Endothelial cell of umbilical vein (primary cell): ENCODE data around the gene DDX27. TPM values are rescaled to one million over a fixed set of nuclear protein-coding genes. Genes with fewer than 3 reads are reported as not detected.

ENCODE experiments used
- BruUV-seq: library from RNA; stranded (reverse); fragments of 400-500 nt; replicated peaks from 2 replicates; lab custom pipeline; 2021; lab: Mats Ljungman, UMichigan
- CTCF ChIA-PET: fragments of 300-600, 350-600 bp; sonication (Branson Sonifier 250); formaldehyde crosslinking; loops from one replicate; lab custom pipeline; 2021; ENCODE audit warnings: antibody characterized with exemption, inconsistent platforms; lab: Charles Lee
- POLR2A ChIA-PET: fragments of 300-600, 350-600 bp; sonication (Branson Sonifier 250); formaldehyde crosslinking; loops from one replicate; lab custom pipeline; 2021; ENCODE audit warnings: antibody characterized with exemption, inconsistent platforms; lab: Charles Lee
- DNase-seq: peaks from one replicate; pipeline ENCODE4 v3.0.0-alpha.2; 2011; ENCODE audit warnings: low read depth, low spot score
- FAIRE-seq: peaks from 2 replicates; lab custom pipeline; 2011; peaks lifted over from hg19 to GRCh38; lab: Jason Lieb, UNC
- H2AFZ ChIP-seq: 2 replicates; pipeline ENCODE4 v1.6.0; 2012; ENCODE audit warnings: low read depth, low read length, control low read depth, inconsistent platforms
- H3K27ac ChIP-seq: 2 replicates; pipeline ENCODE4 v1.5.1; 2011; ENCODE audit warnings: low read depth, mild to moderate bottlenecking, control low read depth, low read length, moderate library complexity; ENCODE audit not compliant: insufficient read depth
- H3K27me3 ChIP-seq, 2 experiments: 2 replicates each; pipeline versions ENCODE4 v1.6.0 to v1.6.1; 2011; ENCODE audit warnings: low read length in 2 of 2, mixed read lengths in 1 of 2; ENCODE audit not compliant: control insufficient read depth in 2 of 2, insufficient read depth in 2 of 2
- H3K36me3 ChIP-seq, 2 experiments: 2 replicates in 1 of 2; 3 replicates in 1 of 2; pipeline ENCODE4 v1.5.1; 2011; ENCODE audit warnings: low read length in 2 of 2, mild to moderate bottlenecking in 1 of 2, moderate library complexity in 1 of 2; ENCODE audit not compliant: control insufficient read depth in 2 of 2, insufficient read depth in 2 of 2; ENCODE audit errors: extremely low read depth in 1 of 2
- H3K4me1 ChIP-seq: 3 replicates; pipeline ENCODE4 v1.5.1; 2011; ENCODE audit warnings: mild to moderate bottlenecking, low read length; ENCODE audit not compliant: control insufficient read depth, insufficient read depth; ENCODE audit errors: extremely low read depth
- H3K4me2 ChIP-seq: 2 replicates; pipeline ENCODE4 v1.6.1; 2011; ENCODE audit warnings: low read length, control low read depth, mixed read lengths; ENCODE audit not compliant: insufficient read depth
- H3K4me3 ChIP-seq, 3 experiments: fragments of 200-600 bp in 1 of 3; sonication (generic), shearing (Covaris generic) in 1 of 3; replicated peaks in 1 of 3; 2 replicates each; pipeline ENCODE4 v1.5.1; 2011 to 2016; ENCODE audit warnings: control low read depth in 3 of 3, low read length in 3 of 3, mild to moderate bottlenecking in 2 of 3, inconsistent platforms in 1 of 3, low read depth in 1 of 3, moderate library complexity in 1 of 3; ENCODE audit not compliant: insufficient read depth in 1 of 3
- H3K79me2 ChIP-seq: 2 replicates; pipeline ENCODE4 v1.6.0; 2012; ENCODE audit warnings: low read length, inconsistent platforms; ENCODE audit not compliant: control insufficient read depth, insufficient read depth
- H3K9ac ChIP-seq: replicated peaks from 2 replicates; pipeline ENCODE3; 2011; ENCODE audit warnings: low read length, control low read depth; ENCODE audit not compliant: insufficient read depth; ENCODE audit errors: extremely low read depth
- H3K9me1 ChIP-seq: replicated peaks from 3 replicates; pipeline ENCODE4 v1.6.0; 2011; ENCODE audit warnings: mild to moderate bottlenecking, low read length; ENCODE audit not compliant: control insufficient read depth, insufficient read depth; ENCODE audit errors: extremely low read depth
- H3K9me3 ChIP-seq: replicated peaks from 2 replicates; pipeline ENCODE4 v1.5.1; 2012; ENCODE audit warnings: low read length, inconsistent platforms; ENCODE audit not compliant: control insufficient read depth, insufficient read depth
- H4K20me1 ChIP-seq: replicated peaks from 2 replicates; pipeline ENCODE3; 2011; ENCODE audit warnings: mild to moderate bottlenecking, low read length; ENCODE audit not compliant: control insufficient read depth, insufficient read depth; ENCODE audit errors: extremely low read depth
- FOS ChIP-seq: IDR thresholded peaks from 2 replicates; pipeline ENCODE4 v1.6.1; 2011; ENCODE audit warnings: mild to moderate bottlenecking, low read length, moderate library complexity, borderline replicate concordance; ENCODE audit not compliant: insufficient read depth
- GATA2 ChIP-seq: IDR thresholded peaks from 2 replicates; pipeline ENCODE4 v1.7.0; 2011; ENCODE audit warnings: low read depth, mild to moderate bottlenecking, moderate library complexity, mixed read lengths, low read length; ENCODE audit not compliant: insufficient read length, insufficient read depth
- JUN ChIP-seq: IDR thresholded peaks from 2 replicates; pipeline ENCODE4 v1.6.1; 2011; ENCODE audit warnings: borderline replicate concordance, low read depth; ENCODE audit not compliant: insufficient read length, insufficient read depth
- POLR2AphosphoS5 ChIP-seq: IDR thresholded peaks from 2 replicates; pipeline ENCODE4 v1.6.1; 2012; ENCODE audit warnings: low read depth, mild to moderate bottlenecking, control low read depth, low read length, moderate library complexity; ENCODE audit not compliant: insufficient read depth
- dilution Hi-C: fragments of 300-500 bp; cut with MboI; formaldehyde crosslinking; loops from one replicate; pipeline ENCODE4 v1.15.0; 2019; ENCODE audit warnings: low sequenced_read_pairs; ENCODE audit not compliant: extremely low pct_ligation_motif_present
- intact Hi-C: fragments of 100-400 bp; cut with micrococcal nuclease; formaldehyde crosslinking; loops from one replicate; pipeline ENCODE4 v1.10.0; 2022
- polyA plus RNA-seq, 4 experiments: library from polyadenylated mRNA; depleted of rRNA in 3 of 4; stranded (reverse) in 3 of 4; unstranded in 1 of 4; fragments of >200 nt; gene quantifications; 2 replicates each; pipeline versions ENCODE4 v1.2.1 to v1.2.3, GENCODE V29; 2011 to 2012; ENCODE audit warnings: missing spikeins in 1 of 4
- total RNA-seq: library from RNA; stranded (reverse); gene quantifications from 2 replicates; pipeline ENCODE4 v1.2.3, GENCODE V29; 2021
- TF ChIP-seq, protein P1 (sequence below), 2 donors: IDR thresholded peaks; 1 replicate in 1 of 2; 2 replicates in 1 of 2; pipeline ENCODE4 v1.5.1; 2011; ENCODE audit warnings: low read length in 2 of 2, mild to moderate bottlenecking in 2 of 2, moderate library complexity in 2 of 2, control low read depth in 1 of 2, inconsistent platforms in 1 of 2, low read depth in 1 of 2; ENCODE audit not compliant: insufficient read depth in 1 of 2; ENCODE audit errors: extremely low read depth in 1 of 2
- TF ChIP-seq, protein P2 (sequence below): IDR thresholded peaks from 2 replicates; pipeline ENCODE4 v1.6.1; 2011; ENCODE audit not compliant: insufficient read depth, insufficient read length

The DDX27 gene
- total and polyA plus RNA-seq, 2 donors (not counting 3 experiments of a cell fraction or from before 2014, with no cell fraction given): 24.0 to 25.7 TPM

DNA sequence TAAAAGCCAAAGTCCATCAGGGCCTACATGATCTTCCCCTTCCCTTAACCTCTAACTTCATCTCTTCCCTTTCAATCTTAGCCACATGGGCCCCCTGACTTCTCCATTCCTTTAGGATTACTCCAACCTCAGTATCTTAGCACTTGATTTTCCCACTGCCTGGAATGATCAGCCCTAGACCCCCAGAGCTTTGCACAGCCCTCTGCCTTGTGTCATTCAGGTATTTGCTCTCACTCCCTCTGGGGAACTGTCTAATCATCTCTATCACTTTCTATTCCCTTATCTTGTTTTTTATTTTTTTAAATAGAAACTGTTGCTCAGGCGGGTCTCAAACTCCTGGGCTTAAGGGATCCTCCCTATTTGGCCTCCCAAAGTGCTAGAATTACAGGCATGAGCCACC is 72.0 kb downstream of the DDX27 start:
- Histone ChIP-seq H3K79me2 (peaks cover 19% of the 10 kb centered on the region), H3K27ac (no peak overlapping the region), H4K20me1 (peaks cover 8% of the 10 kb centered on the region), H3K36me3 (peaks cover 38 to 42% of the 10 kb centered on the region in 2 experiments), H3K9ac (no peak overlapping the region), H2AFZ (no peak overlapping the region), H3K4me2 (no peak overlapping the region), H3K9me1 (no peaks in the 10 kb centered on the region), H3K27me3 (no peaks in the 10 kb centered on the region), H3K4me1 (peaks cover 22% of the 10 kb centered on the region), H3K9me3 (no peaks in the 10 kb centered on the region), H3K4me3 (no peak overlapping the region)
- FAIRE-seq: no peak
- dilution Hi-C loops (no loop called here), intact Hi-C loops (no loop called here)
- BruUV-seq: no TSS peak
- POLR2A ChIA-PET: no interaction called here
- CTCF ChIA-PET: interaction anchor here (0.9 to 2.4 kb wide), 3 partner anchors 12 to 45 kb away, joined by 3 to 11 read pairs (median 3); no protein-coding TSS in a partner anchor
- TF ChIP-seq, protein P1, sequence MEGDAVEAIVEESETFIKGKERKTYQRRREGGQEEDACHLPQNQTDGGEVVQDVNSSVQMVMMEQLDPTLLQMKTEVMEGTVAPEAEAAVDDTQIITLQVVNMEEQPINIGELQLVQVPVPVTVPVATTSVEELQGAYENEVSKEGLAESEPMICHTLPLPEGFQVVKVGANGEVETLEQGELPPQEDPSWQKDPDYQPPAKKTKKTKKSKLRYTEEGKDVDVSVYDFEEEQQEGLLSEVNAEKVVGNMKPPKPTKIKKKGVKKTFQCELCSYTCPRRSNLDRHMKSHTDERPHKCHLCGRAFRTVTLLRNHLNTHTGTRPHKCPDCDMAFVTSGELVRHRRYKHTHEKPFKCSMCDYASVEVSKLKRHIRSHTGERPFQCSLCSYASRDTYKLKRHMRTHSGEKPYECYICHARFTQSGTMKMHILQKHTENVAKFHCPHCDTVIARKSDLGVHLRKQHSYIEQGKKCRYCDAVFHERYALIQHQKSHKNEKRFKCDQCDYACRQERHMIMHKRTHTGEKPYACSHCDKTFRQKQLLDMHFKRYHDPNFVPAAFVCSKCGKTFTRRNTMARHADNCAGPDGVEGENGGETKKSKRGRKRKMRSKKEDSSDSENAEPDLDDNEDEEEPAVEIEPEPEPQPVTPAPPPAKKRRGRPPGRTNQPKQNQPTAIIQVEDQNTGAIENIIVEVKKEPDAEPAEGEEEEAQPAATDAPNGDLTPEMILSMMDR (IDR thresholded peaks at IDR 0.05; ENCODE audit: extremely low read depth in 1 of 2, insufficient read depth in 1 of 2, low read depth in 1 of 2, low read length in 2 of 2): no peak
- TF ChIP-seq POLR2AphosphoS5: peak; percentile 14
- no peak for TF ChIP-seq FOS
- no peak for TF ChIP-seq GATA2
- no peak for TF ChIP-seq JUN
- TF ChIP-seq, protein P2, sequence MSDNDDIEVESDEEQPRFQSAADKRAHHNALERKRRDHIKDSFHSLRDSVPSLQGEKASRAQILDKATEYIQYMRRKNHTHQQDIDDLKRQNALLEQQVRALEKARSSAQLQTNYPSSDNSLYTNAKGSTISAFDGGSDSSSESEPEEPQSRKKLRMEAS: no peak
- DNase-seq: no peak
